ENCODE data around the gene ARHGEF4. TPM values are rescaled to one million over a fixed set of nuclear protein-coding genes. Genes with fewer than 3 reads are reported as not detected.

ARHGEF4 gene
- total and polyA plus RNA-seq, 8 donors: 16.3 to 58.2 (median 19.8) TPM

- H3K9me3 ChIP-seq: no peaks in the 10 kb centered on the region
- H3K27me3 ChIP-seq: no peaks in the 10 kb centered on the region
- H3K4me1 ChIP-seq: no peaks in the 10 kb centered on the region
- TF ChIP-seq CTCF (IDR thresholded peaks at IDR 0.05): no peak
- intact Hi-C loops (cut with DNase I): no loop called here
- ATAC-seq (no peak), FAIRE-seq (no peak), DNase-seq (no peak)
- H3K4me3 ChIP-seq: no peak overlapping the region
- no peak overlapping the region for H3K27ac ChIP-seq
- H3K36me3 ChIP-seq: no peaks in the 10 kb centered on the region
Observed at GRCh38 chr2:130936451-130936850, 99.7 kb downstream of the ARHGEF4 start.

- no peak for FAIRE-seq
- Histone ChIP-seq H3K9me3 (no peaks in the 10 kb centered on the region), H3K4me3 (no peak overlapping the region), H3K27me3 (no peaks in the 10 kb centered on the region), H3K27ac (no peak overlapping the region), H3K4me1 (no peaks in the 10 kb centered on the region), H3K36me3 (no peaks in the 10 kb centered on the region)
- no peak for DNase-seq
- intact Hi-C loops (cut with DNase I): no loop called here
- no peak for TF ChIP-seq CTCF (IDR thresholded peaks at IDR 0.05)
- no peak for ATAC-seq
- 85 to 88% methylated on average over 6 of the region's 6 CpGs for WGBS, 2 donors
Observed at GRCh38 chr2:130947967-130948366, 111.3 kb downstream of the ARHGEF4 start.

GRCh38 chr2:130949954-130950353 is 113.2 kb downstream of the ARHGEF4 start:
- DNase-seq: no peak
- H3K27me3 ChIP-seq: no peaks in the 10 kb centered on the region
- no peak for ATAC-seq
- H3K36me3 ChIP-seq: no peaks in the 10 kb centered on the region
- TF ChIP-seq CTCF (IDR thresholded peaks at IDR 0.05): no peak
- no peaks in the 10 kb centered on the region for H3K9me3 ChIP-seq
- WGBS, 2 donors: 74 to 77% methylated on average over 6 of the region's 6 CpGs
- no peak for FAIRE-seq
- H3K4me1 ChIP-seq: no peaks in the 10 kb centered on the region
- no peak overlapping the region for H3K27ac ChIP-seq
- intact Hi-C loops (cut with DNase I): no loop called here
- no peak overlapping the region for H3K4me3 ChIP-seq

- H3K27ac ChIP-seq: no peak overlapping the region
- FAIRE-seq: no peak
- intact Hi-C loops (cut with DNase I): no loop called here
Observed at GRCh38 chr2:130951018-130951417, 114.3 kb downstream of the ARHGEF4 start.

GRCh38 chr2:130954873-130955272 is 118.2 kb downstream of the ARHGEF4 start:
- TF ChIP-seq CTCF (IDR thresholded peaks at IDR 0.05): no peak
- 94 to 95% methylated on average over 1 of the region's 1 CpG for WGBS, 2 donors
- Histone ChIP-seq H3K27ac (no peak overlapping the region), H3K4me1 (no peaks in the 10 kb centered on the region), H3K4me3 (no peak overlapping the region), H3K36me3 (no peaks in the 10 kb centered on the region), H3K27me3 (no peaks in the 10 kb centered on the region), H3K9me3 (no peaks in the 10 kb centered on the region)
- no peak for ATAC-seq
- no peak for DNase-seq
- intact Hi-C loops (cut with DNase I): no loop called here
- no peak for FAIRE-seq

More at GRCh38 chr2:130951018-130951417, 114.3 kb downstream of the ARHGEF4 start:
- Histone ChIP-seq H3K36me3 (no peaks in the 10 kb centered on the region), H3K9me3 (no peaks in the 10 kb centered on the region), H3K27me3 (no peaks in the 10 kb centered on the region), H3K4me3 (no peak overlapping the region), H3K4me1 (no peaks in the 10 kb centered on the region)
- DNase-seq (no peak), ATAC-seq (no peak)
- no peak for TF ChIP-seq CTCF (IDR thresholded peaks at IDR 0.05)
